DND-41 (cell line): ENCODE results near the gene ZC3H6.

ENCODE experiments used
- ATAC-seq: fragments of 200-7000 bp; cut with Tn5 transposase; 3 replicates; pipeline ENCODE4 v1.9.1; 2021; ENCODE audit warnings: low read depth; ENCODE audit not compliant: insufficient read depth
- DNase-seq: peaks from one replicate; pipeline ENCODE4 v3.0.0-alpha.2; 2020
- H2AFZ ChIP-seq: 2 replicates; pipeline ENCODE4 v1.6.0; 2012; ENCODE audit warnings: low read depth, low read length
- H3K27ac ChIP-seq: 2 replicates; pipeline ENCODE4 v1.5.1; 2012; ENCODE audit warnings: low read length, inconsistent platforms
- H3K27me3 ChIP-seq: fragments of 200-600 bp; sonication (generic); 2 replicates; pipeline ENCODE4 v1.6.0; 2012; ENCODE audit warnings: low read length, mild to moderate bottlenecking, inconsistent platforms; ENCODE audit not compliant: insufficient read depth, poor library complexity
- H3K36me3 ChIP-seq: 2 replicates; pipeline ENCODE4 v1.5.1; 2012; ENCODE audit warnings: low read length, inconsistent platforms; ENCODE audit not compliant: insufficient read depth
- H3K4me1 ChIP-seq: 2 replicates; pipeline ENCODE4 v1.5.1; 2012; ENCODE audit warnings: mild to moderate bottlenecking, low read length; ENCODE audit not compliant: insufficient read depth
- H3K4me2 ChIP-seq: 2 replicates; pipeline ENCODE4 v1.6.0; 2012; ENCODE audit warnings: mild to moderate bottlenecking, moderate library complexity, low read length, inconsistent platforms; ENCODE audit not compliant: insufficient read depth
- H3K4me3 ChIP-seq, 2 experiments: fragments of 200-600 bp in 1 of 2; shearing (Covaris generic) in 1 of 2; 2 replicates each; pipeline ENCODE4 v1.5.1; 2012 to 2016; ENCODE audit warnings: inconsistent platforms in 2 of 2, low read length in 2 of 2, mild to moderate bottlenecking in 2 of 2, low read depth in 1 of 2, moderate library complexity in 1 of 2
- H3K79me2 ChIP-seq: 2 replicates; pipeline ENCODE4 v1.6.0; 2012; ENCODE audit warnings: low read length, inconsistent platforms; ENCODE audit not compliant: insufficient read depth
- H3K9ac ChIP-seq: 2 replicates; pipeline ENCODE4 v1.6.0; 2012; ENCODE audit warnings: low read depth, mild to moderate bottlenecking, inconsistent platforms, low read length, moderate library complexity
- H3K9me3 ChIP-seq: 2 replicates; pipeline ENCODE4 v1.5.1; 2012; ENCODE audit warnings: low read length, moderate library complexity, mild to moderate bottlenecking, inconsistent platforms; ENCODE audit not compliant: insufficient read depth, severe bottlenecking
- H4K20me1 ChIP-seq: 2 replicates; pipeline ENCODE4 v1.6.0; 2012; ENCODE audit warnings: low read length; ENCODE audit not compliant: insufficient read depth
- CTCF ChIP-seq: IDR thresholded peaks from 2 replicates; pipeline ENCODE4 v1.5.1; 2012; ENCODE audit warnings: borderline replicate concordance, low read length, moderate library complexity, mild to moderate bottlenecking; ENCODE audit not compliant: poor library complexity, severe bottlenecking; ENCODE audit errors: extremely low read depth
- EZH2 ChIP-seq: IDR thresholded peaks from 3 replicates; pipeline ENCODE4 v1.6.1; 2012; ENCODE audit warnings: borderline replicate concordance, low read depth, mild to moderate bottlenecking, moderate library complexity, low read length, inconsistent platforms; ENCODE audit not compliant: severe bottlenecking

ZC3H6 gene

GRCh38 chr2:112262876-112263275, 12.5 kb upstream of the ZC3H6 start:
- no peak overlapping the region for H2AFZ ChIP-seq
- no peaks in the 10 kb centered on the region for H3K79me2 ChIP-seq
- no peak for DNase-seq
- TF ChIP-seq EZH2 = no peak
- no peak for TF ChIP-seq CTCF
- H3K9me3 ChIP-seq = peaks cover 8% of the 10 kb centered on the region
- no peaks in the 10 kb centered on the region for H3K36me3 ChIP-seq
- no peak overlapping the region for H3K4me3 ChIP-seq
- H4K20me1 ChIP-seq = no peaks in the 10 kb centered on the region
- no peak overlapping the region for H3K27ac ChIP-seq
- ATAC-seq = no peak
- H3K4me1 ChIP-seq = peaks cover 6% of the 10 kb centered on the region; the same call in 1 of the 2 replicates
- H3K27me3 ChIP-seq = no peaks in the 10 kb centered on the region
- no peak overlapping the region for H3K4me2 ChIP-seq
- no peak overlapping the region for H3K9ac ChIP-seq

- ATAC-seq = no peak
- Histone ChIP-seq H3K9me3 (no peaks in the 10 kb centered on the region), H3K27ac (no peak overlapping the region), H4K20me1 (no peaks in the 10 kb centered on the region), H2AFZ (peak overlapping the region; percentile 47; the same call in 1 of the 2 replicates), H3K4me2 (no peak overlapping the region), H3K4me3 (no peak overlapping the region), H3K9ac (no peak overlapping the region), H3K79me2 (no peaks in the 10 kb centered on the region), H3K4me1 (0 out of 2 replicates have a peak, but pooled peaks cover under 1% of the 10 kb centered on the region), H3K27me3 (no peaks in the 10 kb centered on the region), H3K36me3 (no peaks in the 10 kb centered on the region)
- DNase-seq = no peak
- TF ChIP-seq CTCF (no peak), EZH2 (no peak)
These were observed 6.8 kb upstream of the ZC3H6 start for GRCh38 chr2:112268547-112268946.

- DNase-seq (no peak), ATAC-seq (no peak)
- Histone ChIP-seq H3K9me3 (no peaks in the 10 kb centered on the region), H3K4me2 (no peak overlapping the region), H3K36me3 (no peaks in the 10 kb centered on the region; the same call in 1 of the 2 replicates), H3K4me1 (peaks cover 27% of the 10 kb centered on the region), H3K9ac (no peak overlapping the region), H3K79me2 (peaks cover 14% of the 10 kb centered on the region), H3K4me3 (no peak overlapping the region), H3K27ac (no peak overlapping the region), H4K20me1 (no peaks in the 10 kb centered on the region), H2AFZ (no peak overlapping the region), H3K27me3 (no peaks in the 10 kb centered on the region)
- TF ChIP-seq EZH2 (no peak), CTCF (no peak)
These were observed 2.7 kb upstream of the ZC3H6 start for GRCh38 chr2:112272669-112273068.

- peaks cover 14% of the 10 kb centered on the region for H3K79me2 ChIP-seq
- ATAC-seq = no peak
These were observed 2.0 kb upstream of the ZC3H6 start for GRCh38 chr2:112273349-112273748.

More at GRCh38 chr2:112273349-112273748, 2.0 kb upstream of the ZC3H6 start:
- Histone ChIP-seq H3K27ac (0 out of 2 replicates have a peak overlapping the region, but pooled peaks have one; percentile 33), H4K20me1 (no peaks in the 10 kb centered on the region), H3K4me2 (no peak overlapping the region), H2AFZ (no peak overlapping the region), H3K4me3 (no peak overlapping the region), H3K36me3 (no peaks in the 10 kb centered on the region; the same call in 1 of the 2 replicates), H3K9me3 (no peaks in the 10 kb centered on the region), H3K9ac (no peak overlapping the region), H3K4me1 (peaks cover 31% of the 10 kb centered on the region), H3K27me3 (no peaks in the 10 kb centered on the region)
- TF ChIP-seq EZH2 (no peak), CTCF (no peak)
- no peak for DNase-seq
